HFFc6 (cell line): ENCODE data around the gene PAQR5. TPM values are rescaled to one million over a fixed set of nuclear protein-coding genes. Genes with fewer than 3 reads are reported as not detected.
"Not testable (repeated sequence)": the region's sequence is repeated elsewhere in the genome, so short reads cannot be mapped to it uniquely, and the experiment has no call there.

ENCODE experiments used
- DNase-seq: peaks from one replicate; pipeline ENCODE4 v3.0.0-alpha.2; 2018
- H3K27ac Mint-ChIP-seq: 2 replicates; pipeline ENCODE4 v1.8.0; 2020; ENCODE audit warnings: mild to moderate bottlenecking, mixed read lengths
- H3K27me3 Mint-ChIP-seq: 2 replicates; pipeline ENCODE4 v1.8.0; 2021; ENCODE audit warnings: mild to moderate bottlenecking, moderate library complexity, mixed read lengths; ENCODE audit not compliant: insufficient read depth
- H3K36me3 Mint-ChIP-seq: 2 replicates; pipeline ENCODE4 v1.8.0; 2021; ENCODE audit warnings: low read depth, mixed read lengths
- H3K4me1 Mint-ChIP-seq: 2 replicates; pipeline ENCODE4 v1.8.0; 2020; ENCODE audit warnings: low read depth, mixed read lengths
- H3K4me3 Mint-ChIP-seq: 2 replicates; pipeline ENCODE4 v1.8.0; 2020; ENCODE audit warnings: mild to moderate bottlenecking, moderate library complexity, mixed read lengths
- H3K9me3 Mint-ChIP-seq: 2 replicates; pipeline ENCODE4 v1.8.0; 2020; ENCODE audit warnings: mild to moderate bottlenecking, mixed read lengths
- total RNA-seq, 6 experiments: library from RNA; stranded (reverse); fragmentation: NEBNext Ultra II Directional; extraction: Animal tissue kit (Norgen Biotek cat#: 25700); gene quantifications; 2 replicates in 1 of 6; 3 replicates in 5 of 6; pipeline ENCODE4 v1.2.3, GENCODE V29; 2021
- TF ChIP-seq, protein P1 (sequence below): fragments of 200-600 bp; sonication (generic); IDR thresholded peaks from 2 replicates; pipeline ENCODE4 v1.5.0; 2021; ENCODE audit warnings: antibody characterized with exemption, mild to moderate bottlenecking

Gene PAQR5
- total RNA-seq, 6 experiments from 2014 or later = 1.3 to 2.2 (median 1.6) TPM

DNA sequence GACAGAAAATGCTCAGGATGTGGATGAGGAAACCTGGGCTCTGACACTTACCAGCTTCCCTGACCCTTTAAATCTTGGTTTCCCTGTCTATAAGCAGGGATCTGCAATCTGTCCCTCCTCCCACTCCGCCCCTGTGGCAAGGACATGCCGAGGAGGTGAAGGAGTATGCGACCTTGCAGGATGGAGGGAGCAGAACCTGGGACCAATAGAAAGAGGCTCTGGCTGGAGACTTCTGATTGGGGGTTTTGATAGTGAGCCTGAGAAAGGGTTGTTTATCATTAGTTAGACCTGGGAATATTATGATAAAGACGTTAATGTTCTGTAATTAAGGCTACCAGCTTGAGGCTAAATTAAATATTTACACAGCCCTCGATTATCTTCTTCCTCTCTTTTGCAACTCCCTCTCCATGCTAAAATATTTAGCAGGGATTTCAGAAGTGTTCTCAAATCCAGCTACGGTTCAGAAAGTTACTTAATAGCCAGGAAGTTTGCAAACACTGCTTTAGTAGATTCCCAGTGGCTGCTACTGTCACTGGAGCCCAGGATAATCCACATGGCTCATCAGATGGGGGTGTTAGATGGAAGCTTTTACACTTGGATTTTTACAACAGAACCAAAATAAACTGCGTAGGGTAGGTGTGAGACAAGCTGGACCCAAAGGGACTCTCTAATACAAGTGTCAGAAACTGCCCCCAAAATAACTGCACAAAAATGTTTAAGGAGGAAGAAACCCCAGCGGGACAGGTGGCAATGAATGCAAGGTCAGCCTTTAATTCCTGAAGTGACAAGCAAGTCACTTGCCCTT lies 9.2 kb upstream of the PAQR5 start:
- Mint-ChIP-seq H3K4me3 (no peak overlapping the region), H3K4me1 (no peaks in the 10 kb centered on the region), H3K27ac (no peak overlapping the region), H3K36me3 (no peaks in the 10 kb centered on the region), H3K27me3 (peaks cover 10% of the 10 kb centered on the region), H3K9me3 (no peaks in the 10 kb centered on the region)
- TF ChIP-seq, protein P1, sequence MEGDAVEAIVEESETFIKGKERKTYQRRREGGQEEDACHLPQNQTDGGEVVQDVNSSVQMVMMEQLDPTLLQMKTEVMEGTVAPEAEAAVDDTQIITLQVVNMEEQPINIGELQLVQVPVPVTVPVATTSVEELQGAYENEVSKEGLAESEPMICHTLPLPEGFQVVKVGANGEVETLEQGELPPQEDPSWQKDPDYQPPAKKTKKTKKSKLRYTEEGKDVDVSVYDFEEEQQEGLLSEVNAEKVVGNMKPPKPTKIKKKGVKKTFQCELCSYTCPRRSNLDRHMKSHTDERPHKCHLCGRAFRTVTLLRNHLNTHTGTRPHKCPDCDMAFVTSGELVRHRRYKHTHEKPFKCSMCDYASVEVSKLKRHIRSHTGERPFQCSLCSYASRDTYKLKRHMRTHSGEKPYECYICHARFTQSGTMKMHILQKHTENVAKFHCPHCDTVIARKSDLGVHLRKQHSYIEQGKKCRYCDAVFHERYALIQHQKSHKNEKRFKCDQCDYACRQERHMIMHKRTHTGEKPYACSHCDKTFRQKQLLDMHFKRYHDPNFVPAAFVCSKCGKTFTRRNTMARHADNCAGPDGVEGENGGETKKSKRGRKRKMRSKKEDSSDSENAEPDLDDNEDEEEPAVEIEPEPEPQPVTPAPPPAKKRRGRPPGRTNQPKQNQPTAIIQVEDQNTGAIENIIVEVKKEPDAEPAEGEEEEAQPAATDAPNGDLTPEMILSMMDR = no peak
- DNase-seq = no peak

DNA sequence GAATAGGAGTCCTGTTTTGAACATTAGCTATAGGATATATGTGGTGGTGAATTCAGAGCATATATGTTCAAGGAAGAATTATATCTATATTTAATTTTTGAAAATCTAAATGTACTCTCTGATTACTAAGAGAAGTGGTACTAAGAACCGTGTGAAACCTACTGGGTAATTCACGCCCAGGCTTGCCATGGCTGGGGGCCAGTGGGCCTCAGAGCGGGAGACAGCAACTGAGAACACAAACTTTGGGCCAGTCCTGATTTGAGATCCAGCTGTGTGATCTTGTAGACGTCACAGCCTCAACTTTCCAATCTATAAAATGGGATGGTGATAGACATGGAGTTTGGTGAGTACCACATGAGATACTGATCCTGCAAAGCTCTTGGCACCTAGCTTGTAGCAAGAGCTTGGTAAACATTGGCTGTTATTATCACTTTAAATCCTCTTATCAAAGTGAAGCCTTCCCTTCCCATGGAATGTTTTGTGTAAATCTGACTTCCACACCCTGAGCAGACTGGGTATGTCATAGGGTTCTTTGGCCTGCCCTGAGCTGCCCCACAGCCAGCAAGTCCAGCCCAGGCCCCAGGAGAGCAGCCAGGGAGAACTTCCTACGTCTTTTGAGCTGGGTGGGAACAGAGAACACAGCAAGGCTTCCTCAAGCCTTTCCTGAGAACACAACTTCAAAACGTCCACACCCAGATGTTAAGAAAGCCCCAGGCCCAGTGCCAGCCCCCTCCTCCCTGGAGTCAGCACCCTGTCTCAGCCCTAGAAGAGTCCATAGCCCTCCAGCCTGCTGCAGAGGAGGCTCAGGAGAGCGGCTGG lies 8.2 kb upstream of the PAQR5 start:
- Mint-ChIP-seq H3K27ac (no peak overlapping the region), H3K4me3 (no peak overlapping the region), H3K27me3 (peaks cover 10% of the 10 kb centered on the region), H3K4me1 (no peaks in the 10 kb centered on the region), H3K9me3 (peaks cover 4% of the 10 kb centered on the region; the same call in 1 of the 2 replicates), H3K36me3 (no peaks in the 10 kb centered on the region)
- TF ChIP-seq, protein P1 = no peak
- DNase-seq = no peak

DNA sequence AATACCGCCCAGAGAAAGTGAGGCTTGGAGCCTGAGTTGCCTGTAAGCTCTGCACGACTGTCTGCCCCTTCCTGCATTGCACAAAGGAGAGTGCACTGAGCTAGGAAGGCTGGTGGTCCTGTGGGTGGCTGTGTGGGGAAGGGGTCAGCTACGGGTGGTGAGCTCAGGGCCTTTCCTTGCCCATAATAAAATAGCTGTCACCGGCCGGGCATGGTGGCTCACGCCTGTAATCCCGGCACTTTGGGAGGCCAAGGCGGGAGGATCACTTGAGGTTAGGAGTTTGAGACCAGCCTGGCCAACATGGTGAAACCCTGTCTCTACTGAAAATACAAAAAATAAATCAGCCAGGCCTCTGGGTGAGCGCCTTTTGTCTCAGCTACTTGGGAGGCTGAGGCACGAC lies 7.1 kb upstream of the PAQR5 start:
- not testable (repeated sequence) for H3K36me3 Mint-ChIP-seq, H3K4me3 Mint-ChIP-seq, DNase-seq, H3K4me1 Mint-ChIP-seq, H3K27ac Mint-ChIP-seq, H3K9me3 Mint-ChIP-seq
- peaks cover 13% of the 10 kb centered on the region for H3K27me3 Mint-ChIP-seq

DNA sequence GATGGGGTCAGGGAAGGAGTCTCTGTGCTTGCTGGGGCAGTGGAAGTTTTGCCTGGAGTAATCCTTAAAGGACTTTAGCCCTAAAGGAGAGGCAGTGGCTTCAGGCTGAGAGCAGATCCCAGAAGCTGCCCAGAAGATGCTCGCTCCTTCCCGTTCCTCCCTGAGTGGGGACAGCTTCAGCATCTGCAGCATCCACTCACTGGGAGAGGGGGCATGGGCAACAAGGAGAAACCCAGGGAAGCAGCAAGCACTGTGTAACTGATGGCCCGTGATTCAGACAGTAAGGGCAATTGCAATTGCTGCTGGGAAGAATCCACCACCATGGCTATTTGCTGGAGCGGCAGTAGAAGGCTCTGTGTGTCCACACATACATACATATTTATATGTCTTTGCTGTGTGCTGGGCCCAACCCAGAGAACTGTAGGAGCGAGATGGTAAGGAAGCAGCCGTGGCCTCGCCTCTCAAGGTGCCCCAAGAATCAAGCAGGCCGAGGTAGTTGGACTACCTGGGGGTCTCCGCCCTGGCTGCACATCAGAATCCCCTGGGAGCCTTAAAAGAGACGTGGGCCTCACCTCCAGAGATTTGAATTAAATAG lies 5.8 kb upstream of the PAQR5 start:
- H3K27me3 Mint-ChIP-seq = peaks cover 23% of the 10 kb centered on the region
- no peak overlapping the region for H3K4me3 Mint-ChIP-seq
- no peaks in the 10 kb centered on the region for H3K36me3 Mint-ChIP-seq
- no peak overlapping the region for H3K27ac Mint-ChIP-seq
- TF ChIP-seq, protein P1 = no peak
- H3K4me1 Mint-ChIP-seq = no peaks in the 10 kb centered on the region
- no peak for DNase-seq
- peaks cover 4% of the 10 kb centered on the region; the same call in 1 of the 2 replicates for H3K9me3 Mint-ChIP-seq

DNA sequence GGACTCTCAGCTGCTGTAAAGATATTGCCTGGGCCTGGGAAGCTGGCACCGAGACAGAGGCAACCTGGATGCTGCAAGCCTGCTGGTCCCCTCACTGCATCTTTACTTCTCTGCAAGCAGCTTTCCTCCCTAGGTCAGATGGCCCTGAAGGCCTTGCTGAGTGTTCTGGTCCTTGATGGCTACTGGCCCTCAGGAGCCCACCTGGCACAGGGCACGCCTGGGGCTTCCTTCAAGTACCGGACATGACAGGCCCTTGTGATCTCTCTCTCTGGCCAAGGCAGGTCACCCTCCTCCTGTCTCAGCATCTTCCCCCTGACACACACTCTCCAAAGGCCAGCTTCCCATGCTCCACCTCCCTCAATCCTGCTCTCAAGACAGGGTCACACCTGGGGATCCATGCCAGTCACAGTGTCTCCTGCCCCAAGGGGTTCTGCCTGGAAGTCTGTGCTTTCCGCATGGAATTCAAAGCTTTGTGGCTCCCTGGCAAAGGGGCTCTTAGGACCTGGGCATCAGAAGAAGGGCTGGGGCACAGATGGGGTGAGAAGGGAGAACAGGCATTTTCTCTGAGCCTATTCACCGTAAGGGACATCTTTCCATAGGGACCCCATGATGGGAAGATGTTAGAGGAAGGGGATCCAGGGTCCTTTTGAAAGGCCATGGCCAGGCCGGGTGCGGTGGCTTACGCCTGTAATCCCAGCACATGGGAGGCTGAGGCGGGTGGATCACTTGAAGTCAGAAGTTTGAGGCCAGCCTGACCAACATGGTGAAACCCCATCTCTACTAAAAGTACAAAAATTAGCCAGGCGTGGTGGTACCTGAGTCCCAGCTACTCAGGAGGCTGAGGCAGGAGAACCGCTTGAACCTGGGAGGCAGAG lies 4.7 kb upstream of the PAQR5 start:
- H3K27ac Mint-ChIP-seq = no peak overlapping the region
- no peaks in the 10 kb centered on the region for H3K36me3 Mint-ChIP-seq
- peaks cover 25% of the 10 kb centered on the region for H3K27me3 Mint-ChIP-seq
- peaks cover 4% of the 10 kb centered on the region; the same call in 1 of the 2 replicates for H3K9me3 Mint-ChIP-seq
- TF ChIP-seq, protein P1 = no peak
- no peak overlapping the region for H3K4me3 Mint-ChIP-seq
- no peak for DNase-seq
- H3K4me1 Mint-ChIP-seq = no peaks in the 10 kb centered on the region
